DND-41 (cell line): ENCODE data around the gene UCN3.

ENCODE experiments used
- ATAC-seq: fragments of 200-7000 bp; cut with Tn5 transposase; 3 replicates; pipeline ENCODE4 v1.9.1; 2021; ENCODE audit warnings: low read depth; ENCODE audit not compliant: insufficient read depth
- DNase-seq: peaks from one replicate; pipeline ENCODE4 v3.0.0-alpha.2; 2020
- H2AFZ ChIP-seq: 2 replicates; pipeline ENCODE4 v1.6.0; 2012; ENCODE audit warnings: low read depth, low read length
- H3K27ac ChIP-seq: 2 replicates; pipeline ENCODE4 v1.5.1; 2012; ENCODE audit warnings: low read length, inconsistent platforms
- H3K27me3 ChIP-seq: fragments of 200-600 bp; sonication (generic); 2 replicates; pipeline ENCODE4 v1.6.0; 2012; ENCODE audit warnings: low read length, mild to moderate bottlenecking, inconsistent platforms; ENCODE audit not compliant: insufficient read depth, poor library complexity
- H3K36me3 ChIP-seq: 2 replicates; pipeline ENCODE4 v1.5.1; 2012; ENCODE audit warnings: low read length, inconsistent platforms; ENCODE audit not compliant: insufficient read depth
- H3K4me1 ChIP-seq: 2 replicates; pipeline ENCODE4 v1.5.1; 2012; ENCODE audit warnings: mild to moderate bottlenecking, low read length; ENCODE audit not compliant: insufficient read depth
- H3K4me2 ChIP-seq: 2 replicates; pipeline ENCODE4 v1.6.0; 2012; ENCODE audit warnings: mild to moderate bottlenecking, moderate library complexity, low read length, inconsistent platforms; ENCODE audit not compliant: insufficient read depth
- H3K4me3 ChIP-seq, 2 experiments: fragments of 200-600 bp in 1 of 2; shearing (Covaris generic) in 1 of 2; 2 replicates each; pipeline ENCODE4 v1.5.1; 2012 to 2016; ENCODE audit warnings: inconsistent platforms in 2 of 2, low read length in 2 of 2, mild to moderate bottlenecking in 2 of 2, low read depth in 1 of 2, moderate library complexity in 1 of 2
- H3K79me2 ChIP-seq: 2 replicates; pipeline ENCODE4 v1.6.0; 2012; ENCODE audit warnings: low read length, inconsistent platforms; ENCODE audit not compliant: insufficient read depth
- H3K9ac ChIP-seq: 2 replicates; pipeline ENCODE4 v1.6.0; 2012; ENCODE audit warnings: low read depth, mild to moderate bottlenecking, inconsistent platforms, low read length, moderate library complexity
- H3K9me3 ChIP-seq: 2 replicates; pipeline ENCODE4 v1.5.1; 2012; ENCODE audit warnings: low read length, moderate library complexity, mild to moderate bottlenecking, inconsistent platforms; ENCODE audit not compliant: insufficient read depth, severe bottlenecking
- H4K20me1 ChIP-seq: 2 replicates; pipeline ENCODE4 v1.6.0; 2012; ENCODE audit warnings: low read length; ENCODE audit not compliant: insufficient read depth
- CTCF ChIP-seq: IDR thresholded peaks from 2 replicates; pipeline ENCODE4 v1.5.1; 2012; ENCODE audit warnings: borderline replicate concordance, low read length, moderate library complexity, mild to moderate bottlenecking; ENCODE audit not compliant: poor library complexity, severe bottlenecking; ENCODE audit errors: extremely low read depth
- EZH2 ChIP-seq: IDR thresholded peaks from 3 replicates; pipeline ENCODE4 v1.6.1; 2012; ENCODE audit warnings: borderline replicate concordance, low read depth, mild to moderate bottlenecking, moderate library complexity, low read length, inconsistent platforms; ENCODE audit not compliant: severe bottlenecking

UCN3 gene

GRCh38 chr10:5364374-5364773 lies 392 bp upstream of the UCN3 start:
- H3K4me2 ChIP-seq, result no peak overlapping the region
- H3K79me2 ChIP-seq, result no peaks in the 10 kb centered on the region
- no peak overlapping the region for H3K4me3 ChIP-seq
- H4K20me1 ChIP-seq, result no peaks in the 10 kb centered on the region
- ATAC-seq, result no peak
- no peak overlapping the region for H2AFZ ChIP-seq
- no peak overlapping the region for H3K27ac ChIP-seq
- H3K4me1 ChIP-seq, result no peaks in the 10 kb centered on the region
- no peaks in the 10 kb centered on the region for H3K36me3 ChIP-seq
- no peak overlapping the region for H3K9ac ChIP-seq
- DNase-seq, result no peak
- no peaks in the 10 kb centered on the region for H3K9me3 ChIP-seq
- no peak for TF ChIP-seq CTCF
- peaks cover 5% of the 10 kb centered on the region for H3K27me3 ChIP-seq

- DNase-seq (no peak), ATAC-seq (no peak)
- H2AFZ ChIP-seq, result no peak overlapping the region
- H4K20me1 ChIP-seq, result no peaks in the 10 kb centered on the region
- no peak overlapping the region for H3K27ac ChIP-seq
- H3K4me3 ChIP-seq, result no peak overlapping the region
- H3K9ac ChIP-seq, result no peak overlapping the region
- no peaks in the 10 kb centered on the region for H3K27me3 ChIP-seq
- peaks cover 9% of the 10 kb centered on the region for H3K9me3 ChIP-seq
- no peak overlapping the region for H3K4me2 ChIP-seq
- no peaks in the 10 kb centered on the region for H3K36me3 ChIP-seq
- no peaks in the 10 kb centered on the region for H3K79me2 ChIP-seq
- no peaks in the 10 kb centered on the region for H3K4me1 ChIP-seq
- no peak for TF ChIP-seq EZH2
- TF ChIP-seq CTCF, result no peak
These were observed 1.2 kb downstream of the UCN3 start for GRCh38 chr10:5365928-5366327.

- H4K20me1 ChIP-seq, result no peaks in the 10 kb centered on the region
These were observed 4.8 kb downstream of the UCN3 start for GRCh38 chr10:5369362-5370158.

More at GRCh38 chr10:5369362-5370158, 4.8 kb downstream of the UCN3 start:
- Histone ChIP-seq H2AFZ (no peak overlapping the region), H3K36me3 (no peaks in the 10 kb centered on the region), H3K4me2 (no peak overlapping the region), H3K9ac (no peak overlapping the region), H3K4me3 (no peak overlapping the region), H3K9me3 (peaks cover 11% of the 10 kb centered on the region), H3K4me1 (no peaks in the 10 kb centered on the region), H3K27ac (no peak overlapping the region), H3K79me2 (no peaks in the 10 kb centered on the region), H3K27me3 (no peaks in the 10 kb centered on the region)
- DNase-seq, result no peak
- TF ChIP-seq CTCF (no peak), EZH2 (no peak)
- no peak for ATAC-seq
